Cardiac fibroblast (primary cell): ENCODE measurements around the gene MUSK.

Experiments used
- DNase-seq, 2 donors: peaks; one replicate each; pipeline versions ENCODE4 v3.0.0 to v3.0.0-alpha.2; 2010; ENCODE audit warnings: low read depth in 2 of 2
- H3K4me3 ChIP-seq, 2 donors: replicated peaks in 1 of 2; 1 replicate in 1 of 2; 2 replicates in 1 of 2; pipeline ENCODE4 v1.5.1; 2011; ENCODE audit warnings: low read depth in 2 of 2, low read length in 2 of 2, mild to moderate bottlenecking in 2 of 2, moderate library complexity in 1 of 2
- TF ChIP-seq, protein P1 (sequence below): IDR thresholded peaks from one replicate; pipeline ENCODE4 v1.5.1; 2011; ENCODE audit warnings: low read depth, mild to moderate bottlenecking, low read length, inconsistent platforms

The MUSK gene

DNA sequence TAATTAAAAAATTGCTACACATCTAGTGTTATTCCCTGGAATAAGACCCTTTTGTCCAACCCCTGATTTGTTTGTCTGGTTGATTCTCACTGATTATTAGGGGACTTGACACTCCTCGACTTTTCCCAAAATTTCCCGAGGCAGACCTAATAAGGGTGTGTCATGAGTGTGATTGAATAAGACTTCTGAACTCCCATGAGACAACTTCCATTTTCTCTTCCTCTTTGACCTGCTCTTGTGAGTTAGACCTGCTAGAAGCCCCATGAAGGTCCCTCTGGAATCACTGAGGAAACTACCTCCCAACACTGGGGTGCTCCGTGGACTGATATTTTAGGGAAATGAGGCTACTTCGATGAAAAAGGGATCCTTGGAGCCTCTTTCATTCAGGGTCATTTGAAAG lies 83.4 kb downstream of the MUSK start:
- DNase-seq, result no peak
- TF ChIP-seq, protein P1, sequence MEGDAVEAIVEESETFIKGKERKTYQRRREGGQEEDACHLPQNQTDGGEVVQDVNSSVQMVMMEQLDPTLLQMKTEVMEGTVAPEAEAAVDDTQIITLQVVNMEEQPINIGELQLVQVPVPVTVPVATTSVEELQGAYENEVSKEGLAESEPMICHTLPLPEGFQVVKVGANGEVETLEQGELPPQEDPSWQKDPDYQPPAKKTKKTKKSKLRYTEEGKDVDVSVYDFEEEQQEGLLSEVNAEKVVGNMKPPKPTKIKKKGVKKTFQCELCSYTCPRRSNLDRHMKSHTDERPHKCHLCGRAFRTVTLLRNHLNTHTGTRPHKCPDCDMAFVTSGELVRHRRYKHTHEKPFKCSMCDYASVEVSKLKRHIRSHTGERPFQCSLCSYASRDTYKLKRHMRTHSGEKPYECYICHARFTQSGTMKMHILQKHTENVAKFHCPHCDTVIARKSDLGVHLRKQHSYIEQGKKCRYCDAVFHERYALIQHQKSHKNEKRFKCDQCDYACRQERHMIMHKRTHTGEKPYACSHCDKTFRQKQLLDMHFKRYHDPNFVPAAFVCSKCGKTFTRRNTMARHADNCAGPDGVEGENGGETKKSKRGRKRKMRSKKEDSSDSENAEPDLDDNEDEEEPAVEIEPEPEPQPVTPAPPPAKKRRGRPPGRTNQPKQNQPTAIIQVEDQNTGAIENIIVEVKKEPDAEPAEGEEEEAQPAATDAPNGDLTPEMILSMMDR, result no peak
- no peak overlapping the region for H3K4me3 ChIP-seq

DNA sequence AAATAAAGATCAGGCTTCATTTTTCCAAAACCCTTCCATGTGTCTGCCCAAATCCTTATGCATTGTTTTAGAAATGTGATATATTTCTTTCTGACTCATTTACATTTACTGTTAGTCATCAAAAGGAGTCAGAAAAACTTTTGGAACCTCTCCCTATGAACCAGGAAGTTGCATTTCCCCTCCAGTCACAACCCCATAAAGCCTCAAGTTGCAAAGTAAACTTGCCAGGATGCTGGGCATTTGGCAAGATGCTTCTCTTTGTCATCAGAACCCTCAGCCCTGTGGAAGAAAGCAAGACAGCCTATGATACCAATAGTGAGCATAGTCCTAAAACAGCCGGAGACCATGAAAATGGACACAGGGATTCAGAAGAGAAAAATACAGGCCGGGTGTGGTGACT lies 84.2 kb downstream of the MUSK start:
- H3K4me3 ChIP-seq, result no peak overlapping the region
- DNase-seq, result peak; percentile 97 to 98
- TF ChIP-seq, protein P1, result no peak

DNA sequence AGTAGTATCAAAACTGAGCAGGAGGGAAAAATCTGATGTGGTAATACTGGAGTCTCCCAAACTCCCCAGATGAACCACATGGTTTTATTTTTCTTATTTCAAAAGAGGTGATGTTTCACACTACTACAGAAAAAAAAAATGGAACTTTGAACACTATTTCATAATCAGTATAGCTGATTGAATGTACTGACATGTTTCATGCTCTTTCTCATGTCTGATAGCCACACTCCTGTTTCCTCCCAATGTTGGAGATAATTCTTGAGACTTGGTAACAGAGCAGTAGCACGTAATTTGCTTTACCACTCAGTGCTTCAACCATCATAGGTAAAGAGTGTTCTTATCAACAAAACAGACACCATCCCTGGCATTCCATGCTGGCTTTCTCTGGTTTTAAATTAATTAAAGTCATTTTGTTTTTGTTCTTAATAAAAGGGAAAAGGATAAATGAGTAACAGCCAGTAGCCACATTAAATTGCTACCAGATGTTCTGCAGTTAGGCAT lies 85.2 kb downstream of the MUSK start:
- no peak overlapping the region for H3K4me3 ChIP-seq
- peak; percentile 72 to 91 for DNase-seq
- TF ChIP-seq, protein P1, result no peak

DNA sequence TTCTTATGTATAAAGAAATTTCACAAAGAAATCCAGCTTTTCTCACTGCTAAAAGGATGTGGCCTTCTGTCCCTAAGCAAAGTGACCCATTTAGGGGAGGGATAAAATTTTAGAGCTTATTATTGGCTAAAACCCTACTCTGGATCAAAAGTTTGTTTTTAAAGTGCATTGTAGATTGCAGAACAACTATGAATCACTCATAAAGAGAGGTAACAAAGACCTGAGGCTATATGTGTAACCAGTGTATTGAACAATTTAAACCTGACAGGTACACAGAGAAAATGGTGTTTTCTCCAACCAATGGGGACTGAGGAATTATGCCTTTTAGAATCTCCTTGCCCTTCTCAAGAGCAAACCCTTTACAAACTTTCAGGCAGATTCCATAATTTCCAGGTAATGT lies 86.6 kb downstream of the MUSK start:
- no peak for DNase-seq
- H3K4me3 ChIP-seq, result no peak overlapping the region
- TF ChIP-seq, protein P1, result no peak

DNA sequence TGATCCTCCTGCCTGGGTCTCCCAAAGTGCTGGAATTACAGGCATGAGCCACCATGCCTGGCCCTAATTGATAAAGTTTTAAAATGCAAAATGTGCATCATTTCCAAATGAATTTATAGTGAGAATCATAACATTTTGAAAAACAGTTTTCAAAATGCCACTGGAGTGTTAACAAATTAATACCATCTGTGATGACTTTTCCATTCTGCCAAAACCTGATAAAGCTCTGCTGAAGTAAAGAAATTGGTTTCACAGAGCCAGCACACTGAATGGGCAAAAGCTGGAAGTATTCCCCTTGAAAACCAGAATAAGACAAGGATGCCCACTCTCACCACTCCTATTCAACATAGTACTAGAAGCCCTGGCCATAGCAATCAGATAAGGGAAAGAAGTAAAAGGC lies 89.6 kb downstream of the MUSK start:
- H3K4me3 ChIP-seq, result no peak overlapping the region
- TF ChIP-seq, protein P1, result no peak
- no peak for DNase-seq

DNA sequence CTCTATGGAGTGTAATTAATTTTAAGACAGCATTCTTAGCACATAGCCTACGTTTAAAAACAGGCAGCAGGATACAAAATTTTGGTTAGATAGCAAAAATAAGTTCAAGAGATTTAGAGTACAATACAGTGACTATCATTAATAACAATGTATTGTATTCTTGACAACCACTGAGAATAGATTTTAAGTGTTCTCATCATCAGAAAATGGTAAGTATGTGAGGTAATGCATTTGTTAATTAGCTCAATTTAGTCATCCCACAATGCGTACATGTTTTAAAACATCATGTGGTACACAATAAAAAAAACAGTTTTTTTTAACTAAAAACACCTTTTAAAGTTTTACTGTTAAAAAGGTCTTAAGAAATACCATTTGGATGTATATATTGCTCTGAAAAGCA lies 94.2 kb downstream of the MUSK start:
- DNase-seq, result no peak
- no peak overlapping the region for H3K4me3 ChIP-seq
- TF ChIP-seq, protein P1, result no peak

DNA sequence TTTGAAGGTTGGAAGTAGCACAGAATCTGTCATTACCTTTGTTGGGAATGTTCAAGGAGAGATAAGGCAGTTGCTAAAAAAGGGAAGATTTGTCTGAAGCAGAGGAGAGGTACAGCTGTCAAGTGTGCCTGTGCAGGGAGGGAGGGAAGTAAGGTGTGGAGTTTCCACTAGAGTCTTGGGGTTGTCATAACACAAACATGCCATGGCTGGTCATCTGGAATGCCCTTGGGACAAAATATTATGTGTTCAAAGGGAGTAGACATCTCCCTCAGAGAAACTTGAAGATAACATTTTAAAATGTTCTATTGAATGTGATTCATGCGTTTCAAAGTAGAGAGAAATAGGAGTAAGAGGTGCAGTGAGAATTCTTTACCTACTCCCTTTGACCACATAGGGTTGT lies 95.0 kb downstream of the MUSK start:
- TF ChIP-seq, protein P1, result no peak
- no peak overlapping the region for H3K4me3 ChIP-seq
- no peak for DNase-seq
